ENCODE results near the gene PDRG1. TPM values are rescaled to one million over a fixed set of nuclear protein-coding genes. Genes with fewer than 3 reads are reported as not detected.

Gene PDRG1
- total RNA-seq, 1 donor from 2014 or later, result 1.7 TPM

GRCh38 chr20:31981784-31982183, 29.9 kb upstream of the PDRG1 start:
- no peak overlapping the region for H3K27ac ChIP-seq
- no peaks in the 10 kb centered on the region for H3K36me3 ChIP-seq
- no peaks in the 10 kb centered on the region for H3K9me3 ChIP-seq
- H3K27me3 ChIP-seq, result no peaks in the 10 kb centered on the region
- no peak for TF ChIP-seq CTCF (IDR thresholded peaks at IDR 0.05)
- H3K4me3 ChIP-seq, result no peak overlapping the region
- DNase-seq (ENCODE audit: low spot score in 2 of 2), result no peak
- no peaks in the 10 kb centered on the region for H3K4me1 ChIP-seq
- intact Hi-C loops (cut with DNase I), result no loop called here

GRCh38 chr20:31979713-31980426, 28.0 kb upstream of the PDRG1 start:
- H3K4me1 ChIP-seq, result no peaks in the 10 kb centered on the region
- intact Hi-C loops (cut with DNase I), result no loop called here
- H3K9me3 ChIP-seq, result no peaks in the 10 kb centered on the region
- no peaks in the 10 kb centered on the region for H3K36me3 ChIP-seq
- H3K4me3 ChIP-seq, result no peak overlapping the region
- DNase-seq (ENCODE audit: low spot score in 2 of 2), result no peak
- no peaks in the 10 kb centered on the region for H3K27me3 ChIP-seq
- no peak for TF ChIP-seq CTCF (IDR thresholded peaks at IDR 0.05)
- H3K27ac ChIP-seq, result no peak overlapping the region

GRCh38 chr20:31977080-31977479, 25.2 kb upstream of the PDRG1 start:
- no peak for DNase-seq (ENCODE audit: low spot score in 2 of 2)
- H3K27ac ChIP-seq, result no peak overlapping the region
- H3K9me3 ChIP-seq, result no peaks in the 10 kb centered on the region
- no peaks in the 10 kb centered on the region for H3K4me1 ChIP-seq
- no peak overlapping the region for H3K4me3 ChIP-seq
- TF ChIP-seq CTCF (IDR thresholded peaks at IDR 0.05), result no peak
- no peaks in the 10 kb centered on the region for H3K36me3 ChIP-seq
- intact Hi-C loops (cut with DNase I), result no loop called here
- H3K27me3 ChIP-seq, result no peaks in the 10 kb centered on the region

DNA sequence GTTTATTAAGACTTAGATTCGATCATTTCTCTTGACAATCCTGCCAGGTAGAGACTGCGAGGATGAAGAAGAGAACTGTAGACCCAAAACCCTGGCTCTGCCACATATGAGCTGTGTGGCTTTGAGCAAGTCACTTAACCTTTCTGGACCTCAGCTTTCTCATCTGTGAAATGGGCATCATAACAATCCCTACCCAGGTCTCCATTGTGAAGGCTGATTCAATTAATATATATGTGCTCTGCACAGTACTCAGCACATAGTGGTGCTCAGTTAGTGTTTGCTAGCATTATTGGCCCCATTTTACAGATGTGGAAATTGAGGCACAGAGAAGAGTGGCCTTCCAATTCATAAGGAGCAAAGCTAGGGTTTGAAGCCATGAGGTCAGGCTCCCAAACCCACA, 24.0 kb upstream of the PDRG1 start:
- intact Hi-C loops (cut with DNase I), result no loop called here
- H3K27me3 ChIP-seq, result no peaks in the 10 kb centered on the region

GRCh38 chr20:31974951-31975487, 23.2 kb upstream of the PDRG1 start:
- H3K4me3 ChIP-seq, result no peak overlapping the region
- H3K9me3 ChIP-seq, result no peaks in the 10 kb centered on the region
- DNase-seq (ENCODE audit: low spot score in 2 of 2), result no peak
- H3K36me3 ChIP-seq, result no peaks in the 10 kb centered on the region
- no peaks in the 10 kb centered on the region for H3K4me1 ChIP-seq
- no peaks in the 10 kb centered on the region for H3K27me3 ChIP-seq
- no peak overlapping the region for H3K27ac ChIP-seq
- intact Hi-C loops (cut with DNase I), result no loop called here
- TF ChIP-seq CTCF (IDR thresholded peaks at IDR 0.05), result no peak

More for the DNA sequence above, 24.0 kb upstream of the PDRG1 start:
- H3K27ac ChIP-seq, result no peak overlapping the region
- H3K4me1 ChIP-seq, result no peaks in the 10 kb centered on the region
- no peaks in the 10 kb centered on the region for H3K36me3 ChIP-seq
- DNase-seq (ENCODE audit: low spot score in 2 of 2), result no peak
- H3K9me3 ChIP-seq, result no peaks in the 10 kb centered on the region
- H3K4me3 ChIP-seq, result no peak overlapping the region
- TF ChIP-seq CTCF (IDR thresholded peaks at IDR 0.05), result no peak

Data from ascending aorta (tissue), 2 donors.